HEK293 (cell line): ENCODE results near the gene RABEP2.

Experiments used
- BCL11B ChIP-seq: fragments of 450-650 bp; formaldehyde crosslinking; IDR thresholded peaks from 2 replicates; pipeline ENCODE4 v1.5.1; 2016; ENCODE audit warnings: low read depth, missing biosample characterization, missing genetic modification characterization
- EGR2 ChIP-seq: fragments of 450-650 bp; formaldehyde crosslinking; IDR thresholded peaks from 2 replicates; pipeline ENCODE4 v1.5.1; 2016; ENCODE audit warnings: low read depth, missing biosample characterization, missing genetic modification characterization
- GFI1B ChIP-seq: fragments of 450-650 bp; formaldehyde crosslinking; IDR thresholded peaks from 2 replicates; pipeline ENCODE4 v1.5.1; 2016; ENCODE audit warnings: missing biosample characterization, missing genetic modification characterization
- GLI4 ChIP-seq: fragments of 450-650 bp; formaldehyde crosslinking; IDR thresholded peaks from 2 replicates; pipeline ENCODE4 v1.5.1; 2016; ENCODE audit warnings: missing biosample characterization, missing genetic modification characterization
- GLIS1 ChIP-seq: fragments of 450-650 bp; formaldehyde crosslinking; IDR thresholded peaks from 2 replicates; pipeline ENCODE4 v1.5.1; 2016; ENCODE audit warnings: missing biosample characterization, missing genetic modification characterization
- GLIS2 ChIP-seq: fragments of 450-650 bp; formaldehyde crosslinking; IDR thresholded peaks from 2 replicates; pipeline ENCODE4 v1.5.1; 2016; ENCODE audit warnings: missing biosample characterization, missing genetic modification characterization
- KLF10 ChIP-seq: fragments of 450-650 bp; IDR thresholded peaks from 2 replicates; pipeline ENCODE4 v1.5.1; 2018; ENCODE audit warnings: missing biosample characterization, mild to moderate bottlenecking, missing genetic modification characterization
- KLF7 ChIP-seq: fragments of 450-650 bp; formaldehyde crosslinking; IDR thresholded peaks from 2 replicates; pipeline ENCODE4 v1.5.1; 2016; ENCODE audit warnings: missing biosample characterization, missing genetic modification characterization, borderline replicate concordance
- SP2 ChIP-seq: fragments of 450-650 bp; formaldehyde crosslinking; IDR thresholded peaks from 2 replicates; pipeline ENCODE4 v1.5.1; 2016; ENCODE audit warnings: missing biosample characterization, missing genetic modification characterization
- SP3 ChIP-seq: fragments of 450-650 bp; formaldehyde crosslinking; IDR thresholded peaks from 2 replicates; pipeline ENCODE4 v1.5.1; 2016; ENCODE audit warnings: missing biosample characterization, missing genetic modification characterization
- SP7 ChIP-seq: fragments of 450-650 bp; formaldehyde crosslinking; IDR thresholded peaks from 2 replicates; pipeline ENCODE4 v1.5.1; 2016; ENCODE audit warnings: missing biosample characterization, missing genetic modification characterization
- YY1 ChIP-seq: fragments of 450-650 bp; formaldehyde crosslinking; IDR thresholded peaks from 2 replicates; pipeline ENCODE4 v1.5.1; 2018; ENCODE audit warnings: missing biosample characterization, missing genetic modification characterization
- YY2 ChIP-seq: fragments of 450-650 bp; formaldehyde crosslinking; IDR thresholded peaks from 2 replicates; pipeline ENCODE4 v1.5.1; 2016; ENCODE audit warnings: missing biosample characterization, missing genetic modification characterization
- ZBTB11 ChIP-seq: fragments of 450-650 bp; formaldehyde crosslinking; conservative IDR thresholded peaks from 2 replicates; pipeline ENCODE4 v1.5.1; 2016; ENCODE audit warnings: low read depth, missing biosample characterization, missing genetic modification characterization
- ZBTB17 ChIP-seq: fragments of 450-650 bp; formaldehyde crosslinking; IDR thresholded peaks from 2 replicates; pipeline ENCODE4 v1.5.1; 2016; ENCODE audit warnings: missing biosample characterization, missing genetic modification characterization
- ZBTB26 ChIP-seq: fragments of 450-650 bp; formaldehyde crosslinking; optimal IDR thresholded peaks from 2 replicates; pipeline ENCODE3; 2016; ENCODE audit warnings: missing biosample characterization, mild to moderate bottlenecking, missing genetic modification characterization
- ZFHX2 ChIP-seq: fragments of 450-650 bp; formaldehyde crosslinking; conservative IDR thresholded peaks from 2 replicates; pipeline ENCODE4 v1.5.1; 2016; ENCODE audit warnings: missing biosample characterization, missing genetic modification characterization
- ZNF10 ChIP-seq: fragments of 450-650 bp; formaldehyde crosslinking; IDR thresholded peaks from 2 replicates; pipeline ENCODE4 v1.5.1; 2017; ENCODE audit warnings: missing biosample characterization, missing genetic modification characterization
- ZNF214 ChIP-seq: fragments of 450-650 bp; formaldehyde crosslinking; IDR thresholded peaks from 2 replicates; pipeline ENCODE4 v1.5.1; 2017; ENCODE audit warnings: missing biosample characterization, mild to moderate bottlenecking, missing genetic modification characterization, borderline replicate concordance
- ZNF223 ChIP-seq: fragments of 450-650 bp; formaldehyde crosslinking; IDR thresholded peaks from 2 replicates; pipeline ENCODE4 v1.5.1; 2016; ENCODE audit warnings: missing biosample characterization, missing genetic modification characterization
- ZNF302 ChIP-seq: fragments of 450-650 bp; formaldehyde crosslinking; IDR thresholded peaks from 2 replicates; pipeline ENCODE4 v1.5.1; 2016; ENCODE audit warnings: missing biosample characterization, missing genetic modification characterization, low read depth
- ZNF324 ChIP-seq: fragments of 450-650 bp; formaldehyde crosslinking; IDR thresholded peaks from 2 replicates; pipeline ENCODE4 v1.5.1; 2016; ENCODE audit warnings: missing biosample characterization, missing genetic modification characterization
- ZNF350 ChIP-seq: fragments of 450-650 bp; formaldehyde crosslinking; IDR thresholded peaks from 2 replicates; pipeline ENCODE4 v1.5.0; 2017; ENCODE audit warnings: missing biosample characterization, mild to moderate bottlenecking, missing genetic modification characterization
- ZNF518A ChIP-seq: fragments of 450-650 bp; formaldehyde crosslinking; conservative IDR thresholded peaks from 2 replicates; pipeline ENCODE4 v1.5.1; 2016; ENCODE audit warnings: low read depth, missing biosample characterization, missing genetic modification characterization
- ZNF548 ChIP-seq: fragments of 450-650 bp; formaldehyde crosslinking; IDR thresholded peaks from 2 replicates; pipeline ENCODE4 v1.5.1; 2016; ENCODE audit warnings: missing biosample characterization, missing genetic modification characterization
- ZNF623 ChIP-seq: fragments of 450-650 bp; formaldehyde crosslinking; IDR thresholded peaks from 2 replicates; pipeline ENCODE4 v1.5.1; 2016; ENCODE audit warnings: missing biosample characterization, missing genetic modification characterization
- ZNF624 ChIP-seq: fragments of 450-650 bp; formaldehyde crosslinking; IDR thresholded peaks from 2 replicates; pipeline ENCODE4 v1.5.1; 2017; ENCODE audit warnings: missing biosample characterization, missing genetic modification characterization
- ZNF629 ChIP-seq: fragments of 450-650 bp; formaldehyde crosslinking; IDR thresholded peaks from 2 replicates; pipeline ENCODE4 v1.5.1; 2017; ENCODE audit warnings: missing biosample characterization, missing genetic modification characterization
- ZNF76 ChIP-seq: fragments of 450-650 bp; formaldehyde crosslinking; IDR thresholded peaks from 2 replicates; pipeline ENCODE4; 2016; ENCODE audit warnings: low read depth, missing biosample characterization, missing genetic modification characterization, borderline replicate concordance
- ZNF785 ChIP-seq: fragments of 450-650 bp; formaldehyde crosslinking; IDR thresholded peaks from 2 replicates; pipeline ENCODE4 v1.5.1; 2016; ENCODE audit warnings: missing biosample characterization, missing genetic modification characterization
- ZNF791 ChIP-seq: fragments of 450-650 bp; formaldehyde crosslinking; IDR thresholded peaks from 2 replicates; pipeline ENCODE4 v1.5.1; 2016; ENCODE audit warnings: missing biosample characterization, missing genetic modification characterization
- ZNF792 ChIP-seq: fragments of 450-650 bp; formaldehyde crosslinking; IDR thresholded peaks from 2 replicates; pipeline ENCODE4 v1.5.1; 2016; ENCODE audit warnings: missing biosample characterization, missing genetic modification characterization

The RABEP2 gene

GRCh38 chr16:28950648-28951409 lies 25.8 kb upstream of the RABEP2 start, which contains the start of gene NFATC2IP (continued):
- TF ChIP-seq GFI1B (no peak), GLIS2 (peak; percentile 60), ZNF629 (tag by site-specific recombination) (peak; percentile 39; the same call in 1 of the 2 replicates), SP7 (tag by site-specific recombination) (peak; percentile 31; the same call in 1 of the 2 replicates), ZBTB26 (tag by site-specific recombination) (peak; percentile 68), GLI4 (tag by site-specific recombination) (no peak), BCL11B (tag by site-specific recombination) (no peak), ZNF350 (tag by site-specific recombination) (no peak), ZNF623 (tag by site-specific recombination) (no peak), KLF7 (tag by site-specific recombination) (0 out of 2 replicates have a peak, but pooled peaks have one; percentile 39), ZBTB17 (tag by site-specific recombination) (peak; percentile 84), ZNF791 (tag by site-specific recombination) (no peak), ZNF223 (tag by site-specific recombination) (no peak), ZNF785 (tag by site-specific recombination) (no peak), ZNF624 (no peak), ZNF302 (tag by site-specific recombination) (no peak), ZNF10 (tag by site-specific recombination) (peak; percentile 61; the same call in 1 of the 2 replicates), ZNF214 (tag by site-specific recombination) (no peak), ZNF792 (0 out of 2 replicates have a peak, but pooled peaks have one; percentile 10), YY2 (tag by site-specific recombination) (peak; percentile 87), SP3 (tag by site-specific recombination) (peak; percentile 99), ZBTB11 (tag by site-specific recombination) (peak; percentile 84; the same call in 1 of the 2 replicates), ZNF548 (tag by site-specific recombination) (no peak), ZNF518A (tag by site-specific recombination) (no peak), ZNF324 (tag by site-specific recombination) (no peak), KLF10 (tag by site-specific recombination) (peak; percentile 98), EGR2 (tag by site-specific recombination) (peak; percentile 95), GLIS1 (tag by site-specific recombination) (peak; percentile 50; the same call in 1 of the 2 replicates), ZNF76 (tag by site-specific recombination) (peak; percentile 93), SP2 (tag by site-specific recombination) (peak; percentile 100), ZFHX2 (peak; percentile 94), YY1 (tag by site-specific recombination) (peak; percentile 81)
